Hepatocyte (in vitro differentiated cells): ENCODE results near the gene VWA7.

Source experiments
- CTCF ChIP-seq: fragments of 200-600 bp; sonication (generic); IDR thresholded peaks from 2 replicates; pipeline ENCODE4 v1.5.1; 2016; ENCODE audit warnings: antibody characterized with exemption, mild to moderate bottlenecking; ENCODE audit not compliant: poor library complexity
- EZH2phosphoT487 ChIP-seq: fragments of 200-600 bp; sonication (generic); IDR thresholded peaks from one replicate; pipeline ENCODE4 v1.6.1; 2018; ENCODE audit warnings: antibody characterized with exemption, mild to moderate bottlenecking, low read depth, moderate library complexity; ENCODE audit not compliant: unreplicated experiment, severe bottlenecking

- TF ChIP-seq CTCF = no peak
- no peak for TF ChIP-seq EZH2phosphoT487
Observed at GRCh38 chr6:31734821-31735406, 42.2 kb downstream of the VWA7 start.
